Measurements from ENCODE around the gene SUGCT. TPM values are rescaled to one million over a fixed set of nuclear protein-coding genes. Genes with fewer than 3 reads are reported as not detected.

Gene SUGCT
- total RNA-seq, 2 experiments from 2014 or later, result 0.95 to 1.2 TPM

- DNase-seq (no peak), ATAC-seq (ENCODE audit: poor library complexity) (no peak)
- no peaks in the 10 kb centered on the region for H3K36me3 ChIP-seq (ENCODE audit: insufficient read depth, low read length)
- H3K4me3 Mint-ChIP-seq, result no peak overlapping the region
- H3K9me3 Mint-ChIP-seq, result no peaks in the 10 kb centered on the region
- no peaks in the 10 kb centered on the region for H3K4me1 Mint-ChIP-seq (ENCODE audit: low read depth)
- no peaks in the 10 kb centered on the region for H3K27me3 Mint-ChIP-seq
- H3K27me3 ChIP-seq (ENCODE audit: control insufficient read depth in 1 of 2, insufficient read depth in 2 of 2, low read length in 2 of 2), result no peaks in the 10 kb centered on the region
- no peaks in the 10 kb centered on the region for H3K4me1 ChIP-seq (ENCODE audit: insufficient read depth, low read length)
- CTCF ChIA-PET, result no interaction called here
- no peaks in the 10 kb centered on the region for H3K9me3 ChIP-seq (ENCODE audit: control insufficient read depth in 1 of 2, insufficient read depth in 1 of 2, low read length in 2 of 2)
- H3K27ac ChIP-seq (ENCODE audit: low read depth in 1 of 2, low read length in 2 of 2), result no peak overlapping the region
- H3K27ac Mint-ChIP-seq, result no peak overlapping the region
- H3K36me3 Mint-ChIP-seq (ENCODE audit: low read depth), result no peaks in the 10 kb centered on the region
- no peak overlapping the region for H3K4me3 ChIP-seq (ENCODE audit: low read length)
- TF ChIP-seq CTCF (IDR thresholded peaks at IDR 0.05), result no peak
- intact Hi-C loops (cut with DNase I, micrococcal nuclease), result no loop called here
- POLR2A ChIA-PET, result no interaction called here
Observed at GRCh38 chr7:40202851-40203250, 68.0 kb downstream of the SUGCT start.

GRCh38 chr7:40204581-40204980 lies 69.8 kb downstream of the SUGCT start:
- POLR2A ChIA-PET, result no interaction called here
- ATAC-seq (ENCODE audit: poor library complexity) (no peak), DNase-seq (no peak)
- Mint-ChIP-seq H3K4me3 (no peak overlapping the region), H3K27me3 (no peaks in the 10 kb centered on the region), H3K27ac (no peak overlapping the region), H3K36me3 (ENCODE audit: low read depth) (no peaks in the 10 kb centered on the region), H3K9me3 (no peaks in the 10 kb centered on the region), H3K4me1 (ENCODE audit: low read depth) (no peaks in the 10 kb centered on the region)
- no peaks in the 10 kb centered on the region for H3K4me1 ChIP-seq (ENCODE audit: insufficient read depth, low read length)
- no peaks in the 10 kb centered on the region for H3K36me3 ChIP-seq (ENCODE audit: insufficient read depth, low read length)
- H3K9me3 ChIP-seq (ENCODE audit: control insufficient read depth in 1 of 2, insufficient read depth in 1 of 2, low read length in 2 of 2), result no peaks in the 10 kb centered on the region
- CTCF ChIA-PET, result interaction anchor here (0.6 kb wide), 1 partner anchor 11 kb away, joined by 3 read pairs; no protein-coding TSS in a partner anchor
- no peak overlapping the region for H3K4me3 ChIP-seq (ENCODE audit: low read length)
- H3K27me3 ChIP-seq (ENCODE audit: control insufficient read depth in 1 of 2, insufficient read depth in 2 of 2, low read length in 2 of 2), result no peaks in the 10 kb centered on the region
- TF ChIP-seq CTCF (IDR thresholded peaks at IDR 0.05), result no peak
- intact Hi-C loops (cut with DNase I, micrococcal nuclease), result no loop called here
- H3K27ac ChIP-seq (ENCODE audit: low read depth in 1 of 2, low read length in 2 of 2), result no peak overlapping the region

- no peaks in the 10 kb centered on the region for H3K36me3 Mint-ChIP-seq (ENCODE audit: low read depth)
- ATAC-seq (ENCODE audit: poor library complexity), result no peak
- intact Hi-C loops (cut with DNase I, micrococcal nuclease), result no loop called here
- no peak for TF ChIP-seq CTCF (IDR thresholded peaks at IDR 0.05)
- no peak overlapping the region for H3K4me3 ChIP-seq (ENCODE audit: low read length)
- CTCF ChIA-PET, result no interaction called here
- no peaks in the 10 kb centered on the region for H3K36me3 ChIP-seq (ENCODE audit: insufficient read depth, low read length)
- no peaks in the 10 kb centered on the region for H3K27me3 Mint-ChIP-seq
- H3K4me1 ChIP-seq (ENCODE audit: insufficient read depth, low read length), result no peaks in the 10 kb centered on the region
- no peaks in the 10 kb centered on the region for H3K9me3 Mint-ChIP-seq
- H3K4me3 Mint-ChIP-seq, result no peak overlapping the region
- no peak overlapping the region for H3K27ac Mint-ChIP-seq
- POLR2A ChIA-PET, result no interaction called here
- H3K4me1 Mint-ChIP-seq (ENCODE audit: low read depth), result no peaks in the 10 kb centered on the region
- H3K27ac ChIP-seq (ENCODE audit: low read depth in 1 of 2, low read length in 2 of 2), result no peak overlapping the region
- no peaks in the 10 kb centered on the region for H3K9me3 ChIP-seq (ENCODE audit: control insufficient read depth in 1 of 2, insufficient read depth in 1 of 2, low read length in 2 of 2)
- no peaks in the 10 kb centered on the region for H3K27me3 ChIP-seq (ENCODE audit: control insufficient read depth in 1 of 2, insufficient read depth in 2 of 2, low read length in 2 of 2)
- no peak for DNase-seq
Observed at GRCh38 chr7:40205992-40206391, 71.2 kb downstream of the SUGCT start.
